Body of pancreas (tissue), 4 donors: ENCODE results near the gene VPS16.

Source experiments
- CTCF ChIP-seq, 7 experiments: fragments of 450-650 bp in 4 of 7; fragments of 200-600 bp in 3 of 7; sonication (generic) in 3 of 7; IDR thresholded peaks; one replicate each; pipeline ENCODE4 v1.5.1; 2016 to 2019; ENCODE audit warnings: antibody characterized with exemption in 7 of 7
- POLR2A ChIP-seq, 3 donors: fragments of 450-650 bp; IDR thresholded peaks; one replicate each; pipeline ENCODE4 v1.6.1; 2016; ENCODE audit warnings: antibody characterized with exemption in 3 of 3, mild to moderate bottlenecking in 2 of 3

DNA sequence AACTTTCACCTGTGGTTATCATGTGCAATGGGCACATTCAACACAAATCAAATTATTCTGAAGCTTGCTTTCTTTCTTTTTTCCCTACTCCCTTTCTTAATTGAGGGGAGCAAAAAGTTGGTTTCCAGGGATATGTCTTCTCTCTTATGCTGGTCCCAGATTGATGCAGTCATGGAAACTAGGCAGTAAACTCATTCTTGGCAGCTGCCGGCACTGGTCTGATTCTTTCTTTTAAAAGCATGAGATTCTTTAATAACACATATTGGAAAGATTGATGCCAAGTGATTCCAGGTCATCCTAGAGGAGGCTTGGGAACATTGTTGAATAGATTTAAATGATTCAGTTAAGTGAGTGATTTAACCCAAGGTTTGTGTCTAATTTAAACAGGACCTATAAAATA, 61.7 kb downstream of the VPS16 start:
- TF ChIP-seq CTCF (IDR thresholded peaks at IDR 0.05) (no peak), POLR2A (IDR thresholded peaks at IDR 0.05) (no peak)
